ENCODE results near the gene PLEKHA7. TPM values are rescaled to one million over a fixed set of nuclear protein-coding genes. Genes with fewer than 3 reads are reported as not detected.

PLEKHA7 gene
- polyA plus RNA-seq, 1 experiment = 0.05 TPM

- ChIA-PET CTCF (interaction anchor here (1.8 to 3.0 kb wide), 2 partner anchors 25 to 28 kb away, joined by 4 to 12 read pairs; no protein-coding TSS in a partner anchor), POLR2A (no interaction called here)
- H3K27ac ChIP-seq (ENCODE audit: low read depth, low read length) = no peak overlapping the region
Measured at GRCh38 chr11:16759857-16760508, 254.2 kb downstream of the PLEKHA7 start.

GRCh38 chr11:16758382-16759024, 255.7 kb downstream of the PLEKHA7 start:
- TF ChIP-seq CTCF (IDR thresholded peaks at IDR 0.05; ENCODE audit: low read depth, low read length) = no peak

More at GRCh38 chr11:16759857-16760508, 254.2 kb downstream of the PLEKHA7 start:
- Histone ChIP-seq H3K27me3 (ENCODE audit: control insufficient read depth, insufficient read depth, low read length) (no peaks in the 10 kb centered on the region), H3K4me3 (ENCODE audit: low read depth, low read length) (no peak overlapping the region), H3K9me3 (ENCODE audit: control insufficient read depth, insufficient read depth, low read length) (no peaks in the 10 kb centered on the region)
- no peak for TF ChIP-seq CTCF (IDR thresholded peaks at IDR 0.05; ENCODE audit: low read depth, low read length)
- no peak for DNase-seq (ENCODE audit: low read depth, low spot score)

GRCh38 chr11:16750417-16750816, 263.8 kb downstream of the PLEKHA7 start:
- no peak overlapping the region for H3K27ac ChIP-seq (ENCODE audit: low read depth, low read length)
- CTCF ChIA-PET = interaction anchor here (0.9 to 1.0 kb wide), 2 partner anchors 36 to 920 kb away, joined by 3 to 5 read pairs; no protein-coding TSS in a partner anchor
- DNase-seq (ENCODE audit: low read depth, low spot score) = no peak
- no peaks in the 10 kb centered on the region for H3K27me3 ChIP-seq (ENCODE audit: control insufficient read depth, insufficient read depth, low read length)
- no peaks in the 10 kb centered on the region for H3K9me3 ChIP-seq (ENCODE audit: control insufficient read depth, insufficient read depth, low read length)
- no peak overlapping the region for H3K4me3 ChIP-seq (ENCODE audit: low read depth, low read length)
- TF ChIP-seq CTCF (IDR thresholded peaks at IDR 0.05; ENCODE audit: low read depth, low read length) = no peak
- POLR2A ChIA-PET = no interaction called here

More at GRCh38 chr11:16758382-16759024, 255.7 kb downstream of the PLEKHA7 start:
- DNase-seq (ENCODE audit: low read depth, low spot score) = no peak
- Histone ChIP-seq H3K9me3 (ENCODE audit: control insufficient read depth, insufficient read depth, low read length) (no peaks in the 10 kb centered on the region), H3K27ac (ENCODE audit: low read depth, low read length) (no peak overlapping the region), H3K4me3 (ENCODE audit: low read depth, low read length) (no peak overlapping the region), H3K27me3 (ENCODE audit: control insufficient read depth, insufficient read depth, low read length) (no peaks in the 10 kb centered on the region)
- POLR2A ChIA-PET = no interaction called here
- CTCF ChIA-PET = interaction anchor here (3.0 kb wide), 1 partner anchor 27 kb away, joined by 12 read pairs; no protein-coding TSS in a partner anchor

- no peak overlapping the region for H3K4me3 ChIP-seq (ENCODE audit: low read depth, low read length)
- H3K9me3 ChIP-seq (ENCODE audit: control insufficient read depth, insufficient read depth, low read length) = no peaks in the 10 kb centered on the region
- TF ChIP-seq CTCF (IDR thresholded peaks at IDR 0.05; ENCODE audit: low read depth, low read length) = no peak
- H3K27me3 ChIP-seq (ENCODE audit: control insufficient read depth, insufficient read depth, low read length) = no peaks in the 10 kb centered on the region
- H3K27ac ChIP-seq (ENCODE audit: low read depth, low read length) = no peak overlapping the region
- ChIA-PET POLR2A (no interaction called here), CTCF (interaction anchor here (0.9 to 1.1 kb wide), 3 partner anchors 13 to 37 kb away, joined by 3 to 4 read pairs (median 3); no protein-coding TSS in a partner anchor)
- no peak for DNase-seq (ENCODE audit: low read depth, low spot score)
Measured at GRCh38 chr11:16749666-16750065, 264.5 kb downstream of the PLEKHA7 start.

GRCh38 chr11:16749092-16749491, 265.1 kb downstream of the PLEKHA7 start:
- ChIA-PET CTCF (interaction anchor here (0.9 to 1.1 kb wide), 2 partner anchors 14 to 36 kb away, joined by 3 to 4 read pairs; no protein-coding TSS in a partner anchor), POLR2A (no interaction called here)
- Histone ChIP-seq H3K27ac (ENCODE audit: low read depth, low read length) (no peak overlapping the region), H3K27me3 (ENCODE audit: control insufficient read depth, insufficient read depth, low read length) (no peaks in the 10 kb centered on the region), H3K9me3 (ENCODE audit: control insufficient read depth, insufficient read depth, low read length) (no peaks in the 10 kb centered on the region), H3K4me3 (ENCODE audit: low read depth, low read length) (no peak overlapping the region)
- no peak for TF ChIP-seq CTCF (IDR thresholded peaks at IDR 0.05; ENCODE audit: low read depth, low read length)
- no peak for DNase-seq (ENCODE audit: low read depth, low spot score)

Data from AG04450 (cell line).